GM21529 (cell line): ENCODE measurements around the gene IL16.

Experiments
- ATAC-seq: cut with Tn5 transposase; IDR thresholded peaks from one replicate; pipeline ENCODE4 v1.9.1; 2021; ENCODE audit not compliant: unreplicated experiment

Gene IL16

GRCh38 chr15:81254277-81254915, 57.7 kb downstream of the IL16 start:
- ATAC-seq = no peak

DNA sequence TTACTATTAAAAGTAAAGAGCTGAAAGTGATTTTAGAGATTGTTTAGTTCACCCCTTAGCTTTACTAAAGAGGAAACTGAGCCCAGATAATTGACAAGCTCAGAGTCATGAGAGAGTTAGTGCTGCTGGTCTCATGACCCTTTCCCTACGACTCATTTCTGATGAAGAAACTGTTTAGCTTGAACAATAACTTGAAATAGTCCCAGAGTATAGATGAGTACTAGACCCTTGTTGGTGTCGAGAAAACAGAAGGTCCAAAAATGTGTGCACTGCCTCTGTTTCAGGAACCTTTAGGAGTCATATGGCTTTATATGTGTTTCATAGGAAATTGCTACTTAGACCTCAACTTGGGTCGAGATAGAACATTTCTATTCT, 58.2 kb downstream of the IL16 start:
- no peak for ATAC-seq

DNA sequence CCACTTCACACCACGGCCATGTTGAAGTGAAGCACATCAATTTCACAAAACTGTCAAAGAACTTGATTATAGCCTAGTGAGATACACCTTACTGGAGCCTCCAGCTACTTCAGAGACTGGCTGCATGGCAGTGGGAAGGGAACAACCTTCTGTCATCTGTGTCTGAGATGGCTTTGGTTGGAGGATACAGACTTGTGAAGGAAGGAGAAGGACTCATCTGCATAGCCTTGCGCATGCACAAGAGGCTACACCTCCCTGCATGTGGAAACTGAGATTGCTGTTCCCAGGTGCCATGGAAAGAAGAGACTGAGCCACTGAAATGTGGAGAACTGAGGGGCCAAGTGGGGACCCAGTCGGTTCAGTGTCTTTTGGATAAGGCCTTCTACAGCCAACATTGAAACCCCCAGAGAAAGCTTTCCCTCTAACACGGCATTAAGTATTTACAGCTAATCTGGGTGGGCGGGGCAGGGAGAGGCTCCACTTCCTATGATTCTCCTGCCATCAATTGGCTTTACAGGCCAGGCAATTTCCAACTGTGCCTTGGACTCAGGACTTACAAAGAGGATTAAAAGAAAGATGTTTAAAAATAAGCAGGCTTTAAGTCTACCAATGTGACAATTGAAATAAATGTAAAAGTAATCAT, 58.8 kb downstream of the IL16 start:
- ATAC-seq = no peak

DNA sequence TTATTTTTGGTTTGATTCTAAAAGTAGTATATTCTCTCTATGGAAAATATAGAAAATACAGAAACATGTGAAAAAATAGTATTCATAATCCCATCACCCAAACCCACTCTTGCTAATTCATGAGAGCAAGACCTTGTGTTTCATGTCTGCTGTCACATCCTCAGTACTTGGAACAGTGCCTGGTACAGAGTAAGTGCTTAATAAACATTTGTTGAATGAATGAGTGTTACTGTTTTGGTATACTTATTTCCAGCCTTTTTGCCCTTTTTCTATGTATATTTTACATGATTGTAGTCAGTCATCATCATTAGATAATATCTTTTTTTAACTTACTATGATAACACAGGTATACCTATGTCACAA, 59.3 kb downstream of the IL16 start:
- ATAC-seq = no peak

GRCh38 chr15:81256916-81257315, 60.2 kb downstream of the IL16 start:
- ATAC-seq = no peak

DNA sequence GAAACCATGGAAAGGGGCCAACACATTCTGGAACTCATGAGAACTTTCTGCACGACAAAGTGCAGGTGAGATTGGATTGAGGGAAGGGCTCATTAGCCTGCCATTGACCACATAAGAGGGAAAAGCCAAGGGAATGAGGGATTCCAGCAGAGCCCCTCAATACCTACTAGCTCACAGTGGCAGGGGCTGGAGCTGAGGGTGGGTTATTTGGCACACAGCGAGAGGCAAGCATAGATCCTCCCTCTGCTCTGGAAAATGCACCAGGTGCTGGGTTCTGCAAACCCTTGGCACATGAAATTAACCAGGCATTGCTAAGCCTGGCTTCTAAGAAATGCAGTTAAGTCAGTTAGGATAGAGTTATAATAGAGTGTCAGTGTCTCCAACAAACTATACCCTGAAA, 60.8 kb downstream of the IL16 start:
- ATAC-seq = no peak

GRCh38 chr15:81258455-81258854, 61.8 kb downstream of the IL16 start:
- ATAC-seq = no peak

- ATAC-seq = no peak
Measured at GRCh38 chr15:81259760-81260298, 63.1 kb downstream of the IL16 start.

DNA sequence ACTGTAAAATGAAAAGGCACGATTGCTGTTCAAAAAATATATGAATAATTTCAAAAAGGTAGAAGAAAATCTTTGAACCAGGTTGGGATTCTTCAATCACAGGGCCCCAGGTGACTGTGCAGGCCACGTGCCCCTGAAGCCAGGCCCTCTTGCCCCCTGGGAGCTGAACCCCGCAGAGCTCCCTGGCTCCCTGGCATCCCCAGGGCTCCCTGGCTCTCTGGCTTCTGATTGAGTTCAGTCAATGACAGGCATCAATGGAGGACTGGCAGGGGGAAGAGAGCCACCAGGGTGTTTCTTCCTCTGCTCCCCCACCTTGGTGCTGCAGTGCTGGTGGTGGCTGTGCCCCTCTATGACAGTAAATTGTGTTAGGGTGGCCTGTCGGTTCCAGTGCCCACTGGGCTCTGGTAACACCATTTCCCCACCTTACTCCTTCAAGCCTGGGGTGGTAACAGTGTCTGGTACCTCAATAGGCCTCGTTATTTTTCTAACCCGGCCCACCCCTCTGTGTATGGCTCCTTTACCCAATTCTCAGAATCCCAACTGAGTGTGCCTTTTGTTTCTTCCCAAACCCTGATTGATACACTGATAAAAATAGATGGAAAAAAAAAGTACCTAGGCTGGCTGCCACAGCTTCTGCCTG, 64.6 kb downstream of the IL16 start:
- ATAC-seq = no peak

DNA sequence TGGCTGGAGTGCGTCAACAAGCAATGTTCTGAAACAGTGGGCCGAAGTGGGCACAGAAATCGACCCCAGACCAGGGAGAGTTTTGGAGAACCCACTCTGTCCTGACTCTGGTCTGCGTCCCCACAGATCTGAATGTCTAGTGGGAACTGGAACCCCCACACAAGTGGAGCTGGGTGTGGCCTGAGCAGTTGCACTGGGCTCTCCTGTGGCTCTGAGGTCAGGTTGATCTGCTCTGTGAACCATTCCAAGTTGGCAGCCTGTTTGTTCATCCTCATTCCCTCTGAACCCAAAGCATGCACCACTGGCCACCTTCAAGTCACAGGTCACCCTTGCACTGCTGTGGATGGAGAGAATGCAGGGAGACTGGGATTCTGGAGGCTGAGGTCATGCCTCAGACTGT, 66.8 kb downstream of the IL16 start:
- no peak for ATAC-seq

GRCh38 chr15:81264072-81264857, 67.6 kb downstream of the IL16 start:
- no peak for ATAC-seq

GRCh38 chr15:81265256-81265943, 68.7 kb downstream of the IL16 start:
- peak; percentile 13 for ATAC-seq

DNA sequence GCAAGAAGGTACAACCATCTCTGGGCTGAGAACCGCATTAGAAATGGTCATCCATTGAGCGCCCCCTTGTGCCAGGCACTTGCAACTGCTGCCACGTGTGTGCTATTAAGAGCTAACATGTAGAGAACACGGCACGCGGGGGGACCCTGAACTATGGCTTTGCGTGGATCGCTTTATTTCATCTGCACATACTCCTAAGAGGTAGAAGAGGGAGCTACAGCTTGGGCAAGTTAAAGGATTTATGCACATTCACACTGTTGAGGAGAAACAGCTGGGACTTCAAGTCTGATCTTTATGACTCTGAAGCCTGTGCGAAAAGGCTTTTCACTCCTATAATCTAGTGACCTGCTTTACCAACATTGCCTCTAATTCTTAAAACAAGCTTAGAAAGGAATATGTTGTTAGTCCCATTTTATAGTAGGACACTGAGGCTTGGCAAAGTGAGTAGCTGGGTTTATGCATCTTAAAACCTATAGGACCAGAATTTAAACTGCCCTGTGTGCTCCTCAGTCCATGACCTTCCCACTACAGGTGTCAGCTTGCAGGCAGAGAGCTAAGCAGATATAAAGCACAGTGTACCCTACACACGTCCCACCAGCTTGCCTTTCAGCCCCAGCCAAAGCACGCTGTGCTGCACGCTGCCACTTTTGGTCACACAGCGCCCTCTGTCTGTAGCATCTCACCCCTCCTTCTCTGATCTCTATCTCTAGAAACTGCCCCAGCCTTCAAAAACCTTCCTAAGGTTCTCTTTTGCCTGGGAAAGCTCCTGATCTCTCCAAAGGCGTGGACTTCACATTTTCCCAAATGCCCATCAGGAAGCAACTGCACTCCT, 69.5 kb downstream of the IL16 start:
- ATAC-seq = peak; percentile 82

DNA sequence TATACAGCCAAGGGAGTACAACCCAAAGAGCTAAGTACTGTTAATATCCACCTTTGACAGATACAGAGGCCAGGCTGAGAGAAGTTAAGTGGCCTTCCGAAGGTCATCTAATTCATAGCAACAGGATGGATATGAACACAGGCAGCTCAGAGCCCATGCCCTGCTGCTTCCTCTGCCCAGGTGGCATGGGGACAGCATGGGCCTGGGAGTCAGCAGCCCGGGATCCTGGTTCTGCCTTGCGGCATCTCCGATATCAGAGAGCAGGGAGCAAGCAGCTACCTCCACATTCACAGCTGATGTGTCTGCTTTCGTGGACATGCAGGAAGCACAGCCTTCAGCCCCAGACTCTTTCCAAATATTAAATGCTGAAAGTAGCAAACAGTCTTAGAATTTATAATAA, 71.7 kb downstream of the IL16 start:
- ATAC-seq = no peak

- no peak for ATAC-seq
Measured at GRCh38 chr15:81268881-81269601, 72.4 kb downstream of the IL16 start.

GRCh38 chr15:81270188-81270587, 73.5 kb downstream of the IL16 start:
- no peak for ATAC-seq

DNA sequence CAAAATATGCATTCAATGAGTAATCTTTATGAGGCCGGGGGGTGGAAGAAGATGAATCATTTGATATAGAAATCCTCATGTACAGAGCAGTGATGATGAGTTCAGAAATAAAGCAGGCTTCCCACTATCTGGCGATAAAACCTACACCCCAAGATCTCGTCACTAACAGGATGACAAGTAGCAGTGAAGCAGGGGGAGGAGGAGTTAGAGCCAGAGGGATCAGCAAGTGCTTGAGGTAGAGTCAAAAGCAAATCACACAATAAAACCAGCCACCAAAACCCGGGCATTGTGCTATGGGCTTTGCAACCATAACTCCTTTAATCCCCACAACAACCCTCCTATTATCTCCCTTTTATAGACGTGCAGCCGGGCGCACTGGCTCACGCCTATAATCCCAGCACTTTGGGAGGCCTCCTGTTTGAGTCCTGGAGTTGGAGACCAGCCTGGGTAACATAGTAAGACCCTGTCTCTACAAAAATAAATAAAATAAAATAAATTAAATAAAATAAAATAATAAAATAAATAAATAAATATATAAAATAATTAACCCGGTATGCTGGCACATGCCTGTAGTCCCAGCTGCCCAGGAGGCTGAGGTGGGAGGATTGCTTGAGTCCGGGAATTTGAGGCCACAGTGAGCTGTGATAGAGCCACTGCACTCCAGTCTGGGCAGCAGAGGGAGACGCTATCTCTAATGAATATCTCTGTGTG, 74.3 kb downstream of the IL16 start:
- ATAC-seq = no peak

DNA sequence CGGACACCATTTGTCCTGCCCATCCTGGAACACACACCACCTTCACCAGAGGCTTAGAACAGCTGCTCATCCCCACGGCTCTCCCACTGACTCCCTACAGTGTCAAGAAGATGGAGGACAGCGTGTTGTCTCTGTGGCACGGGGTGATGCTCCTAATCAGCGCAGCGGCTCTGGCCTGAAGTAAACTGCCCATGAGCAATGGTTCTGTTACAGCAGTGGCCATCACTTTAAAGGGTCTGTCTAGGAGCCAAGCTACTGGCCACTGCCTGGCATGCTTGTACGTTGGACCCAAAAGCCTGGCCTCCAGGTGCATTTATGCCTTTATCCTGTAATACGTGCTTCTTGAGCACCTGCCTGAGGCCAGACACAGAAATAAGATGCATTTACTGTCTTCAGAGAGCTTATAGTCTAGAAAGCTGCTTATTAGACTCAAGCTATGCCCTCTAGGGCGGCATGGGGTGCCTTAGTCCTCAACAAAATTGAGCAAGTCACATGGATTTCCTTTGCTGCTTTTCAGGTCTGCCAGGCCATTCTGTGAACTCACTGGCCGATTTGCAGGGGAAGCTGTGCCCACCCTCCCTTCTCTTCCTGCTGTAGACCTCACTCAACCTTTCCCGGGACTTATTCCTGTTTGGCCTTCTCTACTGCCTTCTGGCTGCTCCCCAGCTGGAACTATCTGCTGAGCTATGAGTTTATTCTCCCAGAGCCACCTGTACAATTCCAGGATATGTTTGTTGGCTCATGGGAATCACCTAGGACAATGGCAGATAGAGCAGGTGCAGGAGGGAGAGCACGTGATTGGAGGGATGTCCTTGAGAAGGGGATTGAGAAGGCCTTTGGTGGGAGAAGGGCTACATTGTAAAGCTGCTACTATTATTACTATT, 75.3 kb downstream of the IL16 start:
- ATAC-seq = no peak
